Stimulated activated CD8-positive, alpha-beta memory T cell treated with anti-CD3 and anti-CD28 coated beads, Interleukin-4, amount 100 ng/mL, for 4 hours (primary cell): ENCODE measurements around the gene CES2.
"Not testable (repeated sequence)": the region's sequence is repeated elsewhere in the genome, so short reads cannot be mapped to it uniquely, and the experiment has no call there.

ENCODE experiments used
- DNase-seq, 2 donors: peaks; one replicate each; pipeline ENCODE4 v3.0.0-alpha.2; 2020; ENCODE audit warnings: low read depth in 2 of 2, low spot score in 1 of 2

Gene CES2

GRCh38 chr16:66935314-66936011, at the start of gene CES2:
TSS of gene CES2 (plus strand) at chr16:66935516. CDS start at chr16:66935636, 120 bp downstream.
- DNase-seq: no peak

GRCh38 chr16:66886321-66886720, 49.0 kb upstream of the CES2 start:
- DNase-seq: no peak

GRCh38 chr16:66886914-66887313, 48.4 kb upstream of the CES2 start:
- no peak for DNase-seq

- DNase-seq: no peak
Observed at GRCh38 chr16:66888647-66889615, 46.4 kb upstream of the CES2 start.

- DNase-seq: no peak
Observed at GRCh38 chr16:66889622-66890021, 45.7 kb upstream of the CES2 start.

- DNase-seq: no peak
Observed at GRCh38 chr16:66890799-66891198, 44.5 kb upstream of the CES2 start.

GRCh38 chr16:66891360-66891759, 44.0 kb upstream of the CES2 start:
- DNase-seq: no peak

GRCh38 chr16:66891797-66892196, 43.5 kb upstream of the CES2 start:
- no peak for DNase-seq

- no peak for DNase-seq
Observed at GRCh38 chr16:66894055-66894454, 41.3 kb upstream of the CES2 start.

- peak in 1 of 2 donors; percentile 29 for DNase-seq
Observed at GRCh38 chr16:66894948-66895688, 40.2 kb upstream of the CES2 start.

GRCh38 chr16:66895689-66895979, 39.7 kb upstream of the CES2 start:
- DNase-seq: no peak

- no peak for DNase-seq
Observed at GRCh38 chr16:66895999-66896398, 39.3 kb upstream of the CES2 start.

GRCh38 chr16:66896682-66897081, 38.6 kb upstream of the CES2 start:
- DNase-seq: not testable (repeated sequence)

- no peak for DNase-seq
Observed at GRCh38 chr16:66898207-66898606, 37.1 kb upstream of the CES2 start.

- no peak for DNase-seq
Observed at GRCh38 chr16:66898933-66899309, 36.4 kb upstream of the CES2 start.

GRCh38 chr16:66899310-66899944, 35.9 kb upstream of the CES2 start:
- DNase-seq: no peak

GRCh38 chr16:66899945-66900710, 35.2 kb upstream of the CES2 start:
- no peak for DNase-seq

GRCh38 chr16:66900721-66901441, 34.4 kb upstream of the CES2 start:
- DNase-seq: no peak

- DNase-seq: no peak
Observed at GRCh38 chr16:66901626-66902025, 33.7 kb upstream of the CES2 start.
